Stimulated activated CD4-positive, alpha-beta T cell treated with anti-CD3 and anti-CD28 coated beads, Interleukin-12 subunit alpha, Interleukin-12 subunit beta, amount 100 ng/mL, for 4 hours (primary cell): ENCODE data around the gene ANGPTL8.

Experiments used
- DNase-seq: peaks from one replicate; pipeline ENCODE4 v3.0.0-alpha.2; 2020

Gene ANGPTL8

GRCh38 chr19:11264452-11265176 lies 25.2 kb downstream of the ANGPTL8 start:
- DNase-seq = no peak

DNA sequence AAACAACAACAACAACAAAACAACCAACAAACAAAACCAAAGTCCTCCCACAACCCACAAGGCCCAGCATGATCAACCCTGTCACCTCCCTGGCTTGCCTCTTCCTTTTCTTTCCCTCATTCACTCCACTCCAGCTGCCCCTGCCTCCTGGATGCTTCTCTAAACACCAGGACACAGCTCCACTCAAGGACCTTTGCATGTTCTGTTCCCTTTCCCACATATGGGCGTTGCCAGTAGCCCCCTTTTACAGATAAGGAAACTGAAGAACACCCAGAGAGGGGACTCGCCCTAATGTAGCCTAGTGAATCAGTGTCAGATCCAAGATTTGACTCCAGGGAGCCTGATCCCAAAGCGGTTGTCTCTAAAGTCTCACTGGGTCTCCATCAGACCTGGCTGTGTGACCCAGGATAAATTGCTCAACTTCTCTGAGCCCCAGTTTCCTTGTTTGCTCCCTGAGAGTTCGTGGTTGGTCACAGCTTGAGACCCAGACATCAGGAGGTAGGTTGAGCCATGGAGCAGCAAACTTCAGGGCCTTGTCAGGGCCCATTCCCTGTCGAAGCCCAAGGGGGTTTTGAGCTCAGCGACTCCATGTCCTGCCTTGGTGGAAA lies 25.9 kb downstream of the ANGPTL8 start:
- DNase-seq = no peak

- no peak for DNase-seq
Measured at GRCh38 chr19:11265785-11266236, 26.4 kb downstream of the ANGPTL8 start.

DNA sequence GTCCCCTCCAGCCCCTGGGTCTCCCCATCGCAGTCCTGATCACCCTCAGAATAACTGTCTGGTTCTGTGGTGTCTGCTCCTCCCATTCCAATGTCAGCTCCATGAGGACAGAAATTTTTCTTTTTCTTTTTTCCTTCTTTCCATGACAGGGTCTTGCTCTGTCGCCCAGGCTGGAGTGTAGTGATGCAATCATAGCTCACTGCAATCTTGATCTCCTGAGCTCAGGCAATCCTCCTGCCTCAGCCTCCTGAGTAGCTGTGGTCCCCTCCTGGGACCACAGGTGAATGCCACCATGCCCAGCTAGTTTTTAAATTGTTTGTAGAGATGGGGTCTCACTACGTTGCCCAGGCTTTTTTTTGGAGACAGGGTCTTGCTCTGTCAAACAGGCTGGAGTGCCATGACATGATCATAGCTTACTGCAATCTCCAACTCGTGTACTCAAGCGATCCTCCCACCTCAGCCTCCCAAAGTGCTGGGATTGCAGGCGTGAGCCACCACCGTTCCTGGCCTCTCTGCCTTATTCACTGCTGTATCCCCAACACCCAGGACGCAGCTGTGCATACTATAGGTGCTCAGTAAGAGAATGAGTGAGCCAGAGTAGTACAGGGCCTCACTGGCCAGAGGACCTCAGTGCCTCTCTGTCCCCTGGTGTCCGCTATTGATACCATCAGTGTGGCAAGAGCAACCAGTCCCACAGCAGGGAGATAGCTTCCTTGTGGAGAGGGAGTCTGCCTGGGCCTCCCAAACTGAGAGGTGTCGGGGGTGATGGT lies 28.1 kb downstream of the ANGPTL8 start:
- no peak for DNase-seq

- no peak for DNase-seq
Measured at GRCh38 chr19:11268783-11269267, 29.4 kb downstream of the ANGPTL8 start.

GRCh38 chr19:11269408-11269807 lies 30.0 kb downstream of the ANGPTL8 start:
- no peak for DNase-seq

- no peak for DNase-seq
Measured at GRCh38 chr19:11273296-11273695, 33.9 kb downstream of the ANGPTL8 start.

GRCh38 chr19:11273989-11274388 lies 34.6 kb downstream of the ANGPTL8 start:
- no peak for DNase-seq

DNA sequence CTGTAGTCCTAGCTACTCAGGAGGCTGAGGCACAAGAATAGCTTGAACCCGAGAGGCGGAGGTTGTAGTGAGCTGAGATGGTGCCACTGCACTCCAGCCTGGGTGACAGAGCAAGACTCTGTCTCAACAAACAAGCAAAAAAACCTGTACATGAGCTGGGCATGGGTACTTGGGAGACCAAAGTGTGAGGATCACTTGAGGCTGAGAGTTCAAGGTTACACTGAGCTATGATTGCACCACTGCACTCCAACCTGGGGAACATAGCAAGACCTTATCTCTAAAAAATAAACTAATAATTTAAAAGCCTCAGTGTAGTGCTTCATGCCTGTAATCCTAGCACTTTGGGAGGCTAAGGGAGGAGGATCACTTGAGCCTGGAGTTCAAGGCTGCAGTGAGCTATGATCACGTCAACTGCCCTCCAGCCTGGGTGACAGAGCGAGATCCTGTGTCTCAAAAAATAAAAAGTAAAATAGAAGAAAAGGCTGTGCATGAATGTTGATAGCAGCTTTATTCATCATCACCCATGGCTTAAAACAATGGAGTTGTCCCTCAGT lies 35.2 kb downstream of the ANGPTL8 start:
- no peak for DNase-seq

DNA sequence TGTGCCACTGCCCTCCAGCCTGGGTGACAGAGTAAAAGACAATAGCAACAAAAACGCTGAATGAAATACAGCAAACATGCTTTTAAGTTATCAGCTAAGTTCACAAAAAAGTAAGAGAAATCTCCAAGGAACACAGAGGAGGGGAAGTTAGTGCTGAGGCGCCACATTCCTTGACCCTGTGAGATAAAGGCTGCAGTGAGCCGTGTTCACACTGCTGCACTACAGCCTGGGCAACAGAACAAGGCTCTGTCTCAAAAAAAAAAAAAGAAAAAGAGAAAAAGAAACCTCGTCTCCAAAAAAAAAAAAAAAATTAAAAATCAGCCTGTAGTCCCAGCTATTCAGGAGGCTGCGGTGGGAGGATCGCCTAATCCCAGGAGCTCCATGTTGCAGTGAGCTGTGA lies 39.3 kb downstream of the ANGPTL8 start:
- no peak for DNase-seq

DNA sequence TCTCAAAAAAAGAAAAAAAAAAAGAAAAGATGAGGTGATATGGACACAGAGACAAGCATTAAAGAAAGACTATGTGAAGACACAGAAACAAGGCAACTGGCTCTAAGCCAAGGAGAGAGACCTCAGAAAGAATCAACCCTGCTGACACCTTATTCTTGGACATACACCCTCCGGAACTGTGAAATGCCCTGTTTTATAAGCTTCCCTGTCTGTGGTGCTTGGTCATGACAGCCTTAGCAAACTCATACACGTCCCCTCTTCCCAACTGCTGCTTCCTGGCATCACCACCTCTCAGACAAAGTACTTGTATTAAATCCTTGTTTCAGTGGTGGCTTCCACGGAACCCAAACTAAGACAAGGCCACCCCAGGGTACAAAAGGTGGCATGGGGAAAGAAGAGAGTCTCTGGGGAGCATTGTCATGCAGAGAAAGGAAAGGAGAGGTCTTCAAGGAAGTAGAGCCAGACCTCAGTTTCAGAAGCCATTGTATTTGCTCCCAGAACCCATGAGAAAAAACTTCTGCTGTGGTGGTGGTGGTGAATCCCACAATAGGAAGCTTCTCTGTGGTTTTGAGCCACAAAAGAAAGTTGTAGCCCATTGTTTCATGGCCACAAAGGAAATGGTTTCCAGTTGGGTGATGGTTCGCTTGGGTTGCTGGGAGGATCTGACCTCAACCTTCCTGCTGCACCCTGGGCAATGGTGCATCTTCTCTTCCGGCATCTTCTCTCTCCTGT lies 40.3 kb downstream of the ANGPTL8 start:
- no peak for DNase-seq

DNA sequence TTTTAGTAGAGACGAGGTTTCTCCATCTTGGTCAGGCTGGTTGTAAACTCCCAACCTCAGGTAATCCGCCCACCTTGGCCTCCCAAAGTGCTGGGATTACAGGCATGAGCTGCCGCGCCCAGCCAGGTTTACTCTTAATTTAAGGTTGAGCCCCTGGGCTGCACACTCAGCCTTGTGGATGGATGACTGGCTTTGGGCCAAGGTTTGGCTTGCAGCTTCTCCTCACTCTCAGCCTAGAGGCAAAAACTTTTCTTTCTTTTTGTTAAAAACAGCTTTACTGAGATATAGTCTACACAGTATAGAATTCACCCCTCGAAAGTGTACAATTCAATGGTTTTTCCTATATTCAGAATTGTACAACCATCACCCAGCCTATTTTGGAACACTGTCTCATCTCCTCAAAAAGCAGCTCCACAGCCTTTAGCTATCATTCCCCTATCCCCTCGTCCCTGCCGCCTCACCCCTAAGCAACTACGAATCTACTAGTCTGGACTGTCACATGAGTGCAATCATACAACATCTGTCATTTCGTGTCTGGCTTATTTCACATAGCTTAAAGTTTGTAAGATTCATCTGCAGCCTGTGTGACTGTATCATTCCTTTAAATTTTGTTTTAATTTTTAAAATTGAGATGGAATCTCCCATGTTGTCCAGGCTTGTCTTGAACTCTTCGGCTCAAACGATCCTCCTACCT lies 42.1 kb downstream of the ANGPTL8 start:
- DNase-seq = no peak

DNA sequence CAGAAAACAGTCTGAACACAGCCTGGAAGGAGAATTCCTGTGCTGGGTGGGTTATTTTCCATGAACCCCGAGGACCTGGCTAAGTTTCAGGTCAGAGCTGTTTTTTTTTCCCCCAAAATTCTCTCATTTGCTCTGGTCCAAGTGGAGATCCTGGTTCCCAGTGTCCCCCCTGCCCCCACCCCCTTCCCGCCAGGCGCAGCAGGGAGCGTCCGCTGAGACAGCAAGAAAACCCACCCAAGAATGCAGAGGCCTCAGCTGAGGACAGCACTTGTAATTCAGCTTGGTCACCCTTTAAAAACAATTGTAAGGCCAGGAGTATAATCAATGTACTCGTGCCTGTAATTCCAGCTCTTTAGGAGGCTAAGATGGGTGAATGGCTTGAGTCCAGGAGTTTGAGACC lies 45.1 kb downstream of the ANGPTL8 start:
- no peak for DNase-seq

DNA sequence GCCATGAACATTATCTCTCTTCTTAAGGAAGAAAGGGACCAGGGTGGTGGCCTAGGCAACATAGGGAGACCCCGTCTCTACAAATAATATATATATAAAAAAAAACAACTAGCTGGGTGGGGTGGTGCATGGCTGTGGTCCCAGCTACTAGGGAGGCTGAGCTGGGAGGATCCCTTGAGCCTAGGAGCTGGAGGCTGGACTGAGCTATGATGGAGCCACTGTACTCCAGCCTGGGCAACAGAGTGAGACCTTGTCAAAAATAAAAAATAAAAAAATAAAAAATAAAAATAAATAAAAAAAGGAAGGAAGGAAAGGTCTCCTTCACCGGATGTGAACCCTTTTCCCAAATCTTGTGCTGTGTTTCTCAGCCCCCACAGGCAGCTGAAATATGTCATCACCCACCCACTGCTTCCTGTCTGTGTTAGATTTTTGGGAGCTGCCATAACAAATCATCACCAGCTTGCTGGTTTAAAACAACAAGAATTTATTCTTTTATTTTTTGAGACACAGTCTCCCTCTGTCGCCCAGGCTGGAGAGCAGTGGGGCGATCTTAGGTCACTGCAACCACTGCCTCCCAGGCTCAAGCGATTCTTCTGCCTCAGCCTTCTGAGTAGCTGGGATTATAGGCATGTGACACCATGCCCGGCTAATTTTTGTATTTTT lies 47.0 kb downstream of the ANGPTL8 start:
- DNase-seq = no peak

GRCh38 chr19:11288349-11288748 lies 48.9 kb downstream of the ANGPTL8 start:
- DNase-seq = no peak

GRCh38 chr19:11290256-11290655 lies 50.8 kb downstream of the ANGPTL8 start:
- no peak for DNase-seq

DNA sequence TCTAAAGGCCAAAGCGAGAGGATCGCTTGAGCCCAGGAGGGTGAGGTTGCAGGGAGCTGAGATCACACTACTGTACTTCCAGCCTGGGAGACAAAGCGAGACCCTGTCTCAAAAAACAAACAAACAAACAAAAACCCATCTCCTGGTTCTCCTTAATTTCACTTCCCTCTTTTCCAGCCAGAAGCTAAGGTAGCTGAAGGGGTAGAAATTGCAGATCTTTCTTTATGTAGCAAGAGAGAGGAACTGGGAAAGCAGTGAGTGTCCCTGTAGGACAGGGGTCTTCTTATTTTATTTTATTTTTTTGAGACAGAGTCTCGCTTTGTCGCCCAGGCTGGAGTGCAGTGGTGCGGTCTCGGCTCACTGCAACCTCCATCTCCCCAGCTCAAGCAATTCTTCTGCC lies 52.0 kb downstream of the ANGPTL8 start:
- no peak for DNase-seq
